Keratinocyte (primary cell): ENCODE data around the gene EPS8L2. TPM values are rescaled to one million over a fixed set of nuclear protein-coding genes. Genes with fewer than 3 reads are reported as not detected.

Source experiments
- DNase-seq: peaks from one replicate; pipeline ENCODE4 v3.0.0-alpha.2; 2011; ENCODE audit warnings: low read depth, missing footprints, low spot score
- FAIRE-seq: peaks from 2 replicates; lab custom pipeline; 2011; peaks lifted over from hg19 to GRCh38; lab: Jason Lieb, UNC
- H2AFZ ChIP-seq: 2 replicates; pipeline ENCODE4 v1.6.0; 2012; ENCODE audit warnings: low read length, control low read depth, inconsistent platforms; ENCODE audit not compliant: control insufficient read depth
- H3K27ac ChIP-seq: 2 replicates; pipeline ENCODE4 v1.5.1; 2011; ENCODE audit warnings: low read length; ENCODE audit not compliant: control insufficient read depth, insufficient read depth
- H3K27me3 ChIP-seq: 3 replicates; pipeline ENCODE4 v1.6.0; 2011; ENCODE audit warnings: low read length; ENCODE audit not compliant: control insufficient read depth, insufficient read depth; ENCODE audit errors: extremely low read depth
- H3K36me3 ChIP-seq, 2 experiments: 2 replicates in 1 of 2; 3 replicates in 1 of 2; pipeline ENCODE4 v1.5.1; 2011; ENCODE audit warnings: low read length in 2 of 2, mild to moderate bottlenecking in 1 of 2; ENCODE audit not compliant: control insufficient read depth in 2 of 2, insufficient read depth in 2 of 2; ENCODE audit errors: extremely low read depth in 1 of 2
- H3K4me1 ChIP-seq: 3 replicates; pipeline ENCODE4 v1.5.1; 2011; ENCODE audit warnings: low read length; ENCODE audit not compliant: control insufficient read depth, insufficient read depth; ENCODE audit errors: extremely low read depth
- H3K4me2 ChIP-seq: 3 replicates; pipeline ENCODE4 v1.6.0; 2011; ENCODE audit warnings: low read depth, low read length; ENCODE audit not compliant: control insufficient read depth, insufficient read depth; ENCODE audit errors: extremely low read depth
- H3K4me3 ChIP-seq, 3 experiments: fragments of 200-600 bp in 1 of 3; sonication (generic) in 1 of 3; 2 replicates in 2 of 3; 3 replicates in 1 of 3; pipeline ENCODE4 v1.5.1; 2011 to 2016; ENCODE audit warnings: low read length in 3 of 3, mild to moderate bottlenecking in 3 of 3, control low read depth in 2 of 3, inconsistent platforms in 1 of 3, low read depth in 1 of 3, mixed read lengths in 1 of 3, mixed run types in 1 of 3, moderate library complexity in 1 of 3; ENCODE audit not compliant: control insufficient read depth in 2 of 3, insufficient read depth in 2 of 3; ENCODE audit errors: extremely low read depth in 1 of 3
- H3K79me2 ChIP-seq: 2 replicates; pipeline ENCODE4 v1.6.0; 2012; ENCODE audit warnings: low read length; ENCODE audit not compliant: control insufficient read depth, insufficient read depth
- H3K9ac ChIP-seq: 3 replicates; pipeline ENCODE4 v1.6.0; 2011; ENCODE audit warnings: low read length; ENCODE audit not compliant: control insufficient read depth, insufficient read depth; ENCODE audit errors: extremely low read depth
- H3K9me1 ChIP-seq: 3 replicates; pipeline ENCODE4 v1.6.0; 2011; ENCODE audit warnings: low read length; ENCODE audit not compliant: control insufficient read depth, insufficient read depth; ENCODE audit errors: extremely low read depth
- H3K9me3 ChIP-seq: 2 replicates; pipeline ENCODE4 v1.5.1; 2012; ENCODE audit warnings: low read depth, low read length; ENCODE audit not compliant: control insufficient read depth
- H4K20me1 ChIP-seq: 3 replicates; pipeline ENCODE4 v1.6.0; 2011; ENCODE audit warnings: low read length; ENCODE audit not compliant: control insufficient read depth, insufficient read depth; ENCODE audit errors: extremely low read depth
- EZH2 ChIP-seq: IDR thresholded peaks from one replicate; pipeline ENCODE4 v1.6.1; 2012; ENCODE audit warnings: inconsistent platforms, mild to moderate bottlenecking, low read length, moderate library complexity
- dilution Hi-C: fragments of 300-500 bp; cut with MboI; formaldehyde crosslinking; loops from one replicate; pipeline ENCODE4 v1.7.0; 2020; ENCODE audit warnings: low sequenced_read_pairs; ENCODE audit not compliant: extremely low pct_ligation_motif_present
- polyA plus RNA-seq, 5 experiments: library from polyadenylated mRNA; depleted of rRNA in 3 of 5; stranded (reverse) in 3 of 5; stranded (forward) in 1 of 5; unstranded in 1 of 5; fragments of >200 nt; gene quantifications; 1 replicate in 1 of 5; 2 replicates in 3 of 5; 3 replicates in 1 of 5; pipeline versions ENCODE4 v1.2.1 to v1.2.3, GENCODE V29; 2011 to 2012; ENCODE audit warnings: missing spikeins in 2 of 5, low read depth in 1 of 5, low replicate concordance in 1 of 5
- TF ChIP-seq, protein P1 (sequence below), 3 experiments: IDR thresholded peaks in 1 of 3; conservative IDR thresholded peaks in 1 of 3; optimal IDR thresholded peaks in 1 of 3; 2 replicates in 2 of 3; 3 replicates in 1 of 3; pipeline versions ENCODE3 to v1.5.1; 2011; ENCODE audit warnings: low read length in 3 of 3, mild to moderate bottlenecking in 3 of 3, moderate library complexity in 2 of 3, control low read depth in 1 of 3, inconsistent platforms in 1 of 3; ENCODE audit not compliant: insufficient read depth in 2 of 3; ENCODE audit errors: extremely low read depth in 1 of 3

EPS8L2 gene
- polyA plus RNA-seq, 1 donor (not counting 4 experiments of a cell fraction or from before 2014, with no cell fraction given), result 114 TPM

DNA sequence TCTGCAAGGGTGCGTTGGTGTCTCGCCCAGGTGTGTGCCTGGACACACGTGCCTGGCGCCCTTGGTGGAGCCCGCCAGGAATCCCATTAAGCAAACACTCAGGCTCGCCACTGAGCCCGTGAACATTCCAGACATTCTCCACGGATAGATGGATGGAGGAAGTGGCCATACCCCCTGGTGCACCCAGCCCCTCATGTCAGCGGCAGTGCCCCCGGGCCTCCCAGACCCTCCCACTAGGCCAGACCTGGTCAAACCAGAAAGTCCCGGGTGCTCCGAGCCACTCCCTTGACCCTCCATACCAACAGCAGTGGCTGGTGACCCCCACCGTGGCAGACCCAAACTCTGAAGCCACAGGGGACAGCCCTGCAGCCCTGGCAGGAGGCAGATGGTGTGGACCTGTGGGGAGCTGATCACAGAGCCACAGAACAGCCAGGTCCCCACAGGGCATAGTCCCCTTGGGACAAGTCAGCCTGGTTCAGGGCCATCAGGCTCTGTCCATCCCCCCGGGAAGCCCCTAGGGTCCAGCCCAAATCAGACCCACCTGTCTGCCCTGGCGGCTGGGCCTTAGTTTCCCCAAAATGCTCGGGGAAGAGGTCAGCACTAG lies 1.9 kb downstream of the EPS8L2 start:
- H3K36me3 ChIP-seq, result peaks cover 0 to 11% of the 10 kb centered on the region in 2 experiments
- no peak overlapping the region for H2AFZ ChIP-seq
- no peak for FAIRE-seq
- peak overlapping the region in 2 of 3 experiments; percentile 84 to 90 for H3K4me3 ChIP-seq
- peaks cover 2% of the 10 kb centered on the region for H3K9me1 ChIP-seq
- H3K9me3 ChIP-seq, result no peaks in the 10 kb centered on the region
- no peaks in the 10 kb centered on the region for H3K27me3 ChIP-seq
- H4K20me1 ChIP-seq, result no peaks in the 10 kb centered on the region
- TF ChIP-seq EZH2, result no peak
- TF ChIP-seq, protein P1, sequence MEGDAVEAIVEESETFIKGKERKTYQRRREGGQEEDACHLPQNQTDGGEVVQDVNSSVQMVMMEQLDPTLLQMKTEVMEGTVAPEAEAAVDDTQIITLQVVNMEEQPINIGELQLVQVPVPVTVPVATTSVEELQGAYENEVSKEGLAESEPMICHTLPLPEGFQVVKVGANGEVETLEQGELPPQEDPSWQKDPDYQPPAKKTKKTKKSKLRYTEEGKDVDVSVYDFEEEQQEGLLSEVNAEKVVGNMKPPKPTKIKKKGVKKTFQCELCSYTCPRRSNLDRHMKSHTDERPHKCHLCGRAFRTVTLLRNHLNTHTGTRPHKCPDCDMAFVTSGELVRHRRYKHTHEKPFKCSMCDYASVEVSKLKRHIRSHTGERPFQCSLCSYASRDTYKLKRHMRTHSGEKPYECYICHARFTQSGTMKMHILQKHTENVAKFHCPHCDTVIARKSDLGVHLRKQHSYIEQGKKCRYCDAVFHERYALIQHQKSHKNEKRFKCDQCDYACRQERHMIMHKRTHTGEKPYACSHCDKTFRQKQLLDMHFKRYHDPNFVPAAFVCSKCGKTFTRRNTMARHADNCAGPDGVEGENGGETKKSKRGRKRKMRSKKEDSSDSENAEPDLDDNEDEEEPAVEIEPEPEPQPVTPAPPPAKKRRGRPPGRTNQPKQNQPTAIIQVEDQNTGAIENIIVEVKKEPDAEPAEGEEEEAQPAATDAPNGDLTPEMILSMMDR (optimal IDR thresholded peaks at IDR 0.05 in 1 of 3, IDR thresholded peaks at IDR 0.05 in 1 of 3, conservative IDR thresholded peaks at IDR 0.05 in 1 of 3; ENCODE audit: extremely low read depth in 1 of 3, insufficient read depth in 2 of 3, low read length in 3 of 3), result no peak
- dilution Hi-C loops, result no loop called here
- DNase-seq, result no peak
- peaks cover 36% of the 10 kb centered on the region for H3K79me2 ChIP-seq
- peak overlapping the region; percentile 90 for H3K4me2 ChIP-seq
- H3K4me1 ChIP-seq, result peaks cover 20% of the 10 kb centered on the region
- H3K27ac ChIP-seq, result no peak overlapping the region
- peak overlapping the region; percentile 80 for H3K9ac ChIP-seq

DNA sequence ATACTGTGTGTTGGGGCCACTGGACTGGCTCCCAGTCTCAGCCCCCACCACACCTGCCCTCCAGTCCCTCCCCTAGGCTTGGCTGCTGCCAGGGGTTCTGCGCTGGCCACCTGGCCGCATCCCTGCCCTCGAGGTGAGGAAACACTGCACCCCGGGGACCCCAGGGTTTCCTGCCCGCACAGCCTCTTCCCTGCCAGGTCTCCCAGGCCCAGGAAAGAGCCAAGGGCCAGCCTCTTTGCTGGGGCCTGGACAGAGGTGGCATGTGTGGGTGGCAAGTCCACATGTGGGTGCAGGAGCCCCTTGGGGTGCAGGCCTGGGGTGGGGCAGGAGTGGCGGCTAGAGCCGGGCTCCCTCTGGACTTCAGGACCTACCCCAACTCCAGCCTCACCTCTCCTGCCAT lies 2.5 kb downstream of the EPS8L2 start:
- peaks cover 36% of the 10 kb centered on the region for H3K79me2 ChIP-seq
- FAIRE-seq (no peak), DNase-seq (no peak)
- H3K4me3 ChIP-seq, result no peak overlapping the region
- H3K36me3 ChIP-seq, result peaks cover 0 to 11% of the 10 kb centered on the region in 2 experiments
- no peaks in the 10 kb centered on the region for H3K9me3 ChIP-seq
- no peaks in the 10 kb centered on the region for H3K27me3 ChIP-seq
- H3K27ac ChIP-seq, result no peak overlapping the region
- TF ChIP-seq EZH2, result no peak
- TF ChIP-seq, protein P1 (optimal IDR thresholded peaks at IDR 0.05 in 1 of 3, IDR thresholded peaks at IDR 0.05 in 1 of 3, conservative IDR thresholded peaks at IDR 0.05 in 1 of 3; ENCODE audit: extremely low read depth in 1 of 3, insufficient read depth in 2 of 3, low read length in 3 of 3), result no peak
- no peaks in the 10 kb centered on the region for H4K20me1 ChIP-seq
- no peak overlapping the region for H3K9ac ChIP-seq
- H3K4me2 ChIP-seq, result no peak overlapping the region
- dilution Hi-C loops, result no loop called here
- peaks cover 20% of the 10 kb centered on the region for H3K4me1 ChIP-seq
- H2AFZ ChIP-seq, result no peak overlapping the region
- H3K9me1 ChIP-seq, result peaks cover 2% of the 10 kb centered on the region
